ENCODE data around the gene TAS2R10. TPM values are rescaled to one million over a fixed set of nuclear protein-coding genes. Genes with fewer than 3 reads are reported as not detected.

TAS2R10 gene, protein sequence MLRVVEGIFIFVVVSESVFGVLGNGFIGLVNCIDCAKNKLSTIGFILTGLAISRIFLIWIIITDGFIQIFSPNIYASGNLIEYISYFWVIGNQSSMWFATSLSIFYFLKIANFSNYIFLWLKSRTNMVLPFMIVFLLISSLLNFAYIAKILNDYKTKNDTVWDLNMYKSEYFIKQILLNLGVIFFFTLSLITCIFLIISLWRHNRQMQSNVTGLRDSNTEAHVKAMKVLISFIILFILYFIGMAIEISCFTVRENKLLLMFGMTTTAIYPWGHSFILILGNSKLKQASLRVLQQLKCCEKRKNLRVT
- total RNA-seq: under 1 TPM in 2 of 4 donors, not detected in 2; 0.26 to 0.38 TPM

DNA sequence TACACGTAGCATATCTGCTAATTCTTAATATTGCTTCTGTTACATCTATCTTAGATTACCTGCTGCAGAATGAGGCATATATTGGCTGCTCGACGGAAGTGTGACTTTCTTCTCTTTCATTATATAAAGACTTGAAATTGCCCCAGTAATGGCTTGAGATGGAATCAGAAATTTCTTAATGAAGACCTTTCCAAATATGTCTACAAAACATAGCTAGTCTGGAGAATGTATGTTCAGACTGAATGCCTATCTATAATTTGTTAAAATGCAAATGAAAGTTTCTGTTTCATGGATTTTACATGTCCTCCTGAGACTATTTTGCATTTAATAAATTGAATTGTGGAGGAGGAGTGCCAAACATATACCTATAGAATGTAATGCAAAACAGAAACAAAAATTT is at the start of gene TAS2R10:
TAS2R10 (minus strand) TSS at position 101 of the 400 bp plus-strand sequence; CDS start at position 12, 89 bp downstream.
- no peaks in the 10 kb centered on the region for H3K9me3 ChIP-seq
- no peaks in the 10 kb centered on the region for H3K36me3 ChIP-seq
- no peak for DNase-seq
- no peak within 1 kb of the TSS for H3K4me3 ChIP-seq
- no peak for TF ChIP-seq POLR2A (IDR thresholded peaks at IDR 0.05)
- TF ChIP-seq, protein P1, sequence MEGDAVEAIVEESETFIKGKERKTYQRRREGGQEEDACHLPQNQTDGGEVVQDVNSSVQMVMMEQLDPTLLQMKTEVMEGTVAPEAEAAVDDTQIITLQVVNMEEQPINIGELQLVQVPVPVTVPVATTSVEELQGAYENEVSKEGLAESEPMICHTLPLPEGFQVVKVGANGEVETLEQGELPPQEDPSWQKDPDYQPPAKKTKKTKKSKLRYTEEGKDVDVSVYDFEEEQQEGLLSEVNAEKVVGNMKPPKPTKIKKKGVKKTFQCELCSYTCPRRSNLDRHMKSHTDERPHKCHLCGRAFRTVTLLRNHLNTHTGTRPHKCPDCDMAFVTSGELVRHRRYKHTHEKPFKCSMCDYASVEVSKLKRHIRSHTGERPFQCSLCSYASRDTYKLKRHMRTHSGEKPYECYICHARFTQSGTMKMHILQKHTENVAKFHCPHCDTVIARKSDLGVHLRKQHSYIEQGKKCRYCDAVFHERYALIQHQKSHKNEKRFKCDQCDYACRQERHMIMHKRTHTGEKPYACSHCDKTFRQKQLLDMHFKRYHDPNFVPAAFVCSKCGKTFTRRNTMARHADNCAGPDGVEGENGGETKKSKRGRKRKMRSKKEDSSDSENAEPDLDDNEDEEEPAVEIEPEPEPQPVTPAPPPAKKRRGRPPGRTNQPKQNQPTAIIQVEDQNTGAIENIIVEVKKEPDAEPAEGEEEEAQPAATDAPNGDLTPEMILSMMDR (IDR thresholded peaks at IDR 0.05): no peak
- intact Hi-C loops (cut with DNase I): no loop called here
- 86 to 87% methylated on average over 3 of the region's 3 CpGs for WGBS, 2 donors
- no peaks in the 10 kb centered on the region for H3K4me1 ChIP-seq
- no peaks in the 10 kb centered on the region for H3K27me3 ChIP-seq
- H3K27ac ChIP-seq: no peak within 1 kb of the TSS

DNA sequence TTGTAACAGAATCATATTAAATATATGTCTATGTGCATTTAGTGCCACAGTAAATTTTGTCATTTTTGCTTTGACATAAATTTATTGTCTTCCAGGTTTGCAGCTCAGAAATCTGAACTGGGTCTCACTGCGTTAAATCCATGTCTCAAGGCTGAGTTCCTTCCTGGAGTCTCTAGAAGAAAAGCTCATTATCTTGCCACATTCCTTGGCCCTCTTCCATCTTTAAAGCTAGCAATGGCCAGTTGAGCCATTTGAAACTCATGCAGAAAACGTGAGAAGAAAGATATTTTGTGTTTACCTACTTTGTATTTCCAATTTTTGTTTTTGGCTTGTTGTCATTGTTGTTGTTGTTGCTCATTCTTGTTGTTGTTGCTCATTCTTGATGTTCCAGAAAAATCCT is 47.2 kb upstream of the TAS2R10 start:
- TF ChIP-seq, protein P1 (IDR thresholded peaks at IDR 0.05): no peak
- TF ChIP-seq POLR2A (IDR thresholded peaks at IDR 0.05): no peak
- peaks cover 0 to 12% (median 0%) of the 10 kb centered on the region in 3 donors for H3K36me3 ChIP-seq
- intact Hi-C loops (cut with DNase I): no loop called here
- no peaks in the 10 kb centered on the region for H3K27me3 ChIP-seq
- no peak overlapping the region for H3K27ac ChIP-seq
- DNase-seq: no peak
- no peak overlapping the region for H3K4me3 ChIP-seq
- WGBS, 2 donors: 57 to 63% methylated on average over 2 of the region's 2 CpGs
- H3K4me1 ChIP-seq: no peaks in the 10 kb centered on the region
- no peaks in the 10 kb centered on the region for H3K9me3 ChIP-seq

DNA sequence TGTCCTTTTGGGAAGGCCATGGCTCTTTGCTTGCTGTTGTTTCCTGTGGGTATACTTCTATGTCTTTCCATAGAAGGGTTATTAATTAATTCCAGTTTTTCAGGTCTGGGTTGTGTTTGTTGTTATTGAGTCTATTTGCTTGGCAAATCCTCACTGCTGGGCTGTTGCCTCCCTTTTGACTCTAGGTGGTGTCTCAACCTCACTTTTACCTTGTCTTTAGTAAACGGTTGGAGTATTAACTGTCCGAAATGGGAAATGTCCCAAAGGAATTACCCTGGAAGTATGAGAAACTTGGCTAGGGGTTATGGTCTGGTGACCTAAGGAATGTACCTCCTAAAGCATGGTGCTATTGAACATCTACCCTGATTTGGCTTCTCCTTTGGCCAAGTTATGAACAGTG is 41.2 kb upstream of the TAS2R10 start:
- TF ChIP-seq POLR2A (IDR thresholded peaks at IDR 0.05): no peak
- TF ChIP-seq, protein P1 (IDR thresholded peaks at IDR 0.05): peak in 1 of 6 experiments; percentile 23
- DNase-seq: no peak

DNA sequence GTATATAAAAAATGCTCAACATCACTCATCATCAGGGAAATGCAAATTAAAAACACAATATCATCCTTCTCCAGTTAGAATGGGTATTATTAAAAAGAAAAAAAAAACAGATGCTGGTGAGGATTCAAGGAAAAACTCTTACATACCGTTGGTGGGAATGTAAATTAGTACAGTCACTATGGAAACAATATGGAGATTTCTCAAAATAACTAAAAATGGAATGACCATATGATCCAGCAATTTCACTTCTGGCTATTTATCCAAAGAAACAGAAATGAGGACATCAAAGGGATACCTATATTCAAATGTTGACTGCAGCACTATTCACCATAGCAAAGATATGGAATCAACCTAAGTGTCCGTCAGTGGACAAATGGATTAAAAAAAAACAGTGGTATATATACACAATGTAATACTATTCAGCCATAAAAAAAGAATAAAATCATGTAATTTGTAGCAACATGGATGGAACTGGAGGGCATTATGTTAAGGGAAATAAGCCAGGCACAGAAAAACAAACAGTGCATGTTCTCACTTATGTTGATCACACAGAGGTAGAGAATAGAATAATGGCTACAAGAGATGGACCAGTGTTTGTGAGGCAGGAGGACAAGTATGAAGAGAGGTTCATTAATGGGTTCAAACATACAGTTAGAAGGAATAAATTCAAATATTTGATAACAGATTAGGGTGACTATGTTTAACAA is 37.5 kb upstream of the TAS2R10 start:
- Histone ChIP-seq H3K9me3 (peaks cover 0 to 23% (median 0%) of the 10 kb centered on the region in 3 donors), H3K4me1 (no peaks in the 10 kb centered on the region), H3K27ac (no peak overlapping the region), H3K36me3 (peaks cover 0 to 4% (median 0%) of the 10 kb centered on the region in 3 donors), H3K4me3 (no peak overlapping the region), H3K27me3 (no peaks in the 10 kb centered on the region)
- DNase-seq: no peak
- WGBS, 2 donors: 80 to 88% methylated on average over 2 of the region's 2 CpGs
- intact Hi-C loops (cut with DNase I): no loop called here
- TF ChIP-seq, protein P1 (IDR thresholded peaks at IDR 0.05): no peak
- TF ChIP-seq POLR2A (IDR thresholded peaks at IDR 0.05): no peak

More for the DNA sequence above, 41.2 kb upstream of the TAS2R10 start:
- H3K27ac ChIP-seq: no peak overlapping the region
- no peak overlapping the region for H3K4me3 ChIP-seq
- WGBS, 2 donors: 92 to 94% methylated on average over 2 of the region's 2 CpGs
- H3K27me3 ChIP-seq: no peaks in the 10 kb centered on the region
- H3K36me3 ChIP-seq: no peaks in the 10 kb centered on the region
- intact Hi-C loops (cut with DNase I): no loop called here
- peaks cover 0 to 9% (median 0%) of the 10 kb centered on the region in 3 donors for H3K9me3 ChIP-seq
- no peaks in the 10 kb centered on the region for H3K4me1 ChIP-seq

DNA sequence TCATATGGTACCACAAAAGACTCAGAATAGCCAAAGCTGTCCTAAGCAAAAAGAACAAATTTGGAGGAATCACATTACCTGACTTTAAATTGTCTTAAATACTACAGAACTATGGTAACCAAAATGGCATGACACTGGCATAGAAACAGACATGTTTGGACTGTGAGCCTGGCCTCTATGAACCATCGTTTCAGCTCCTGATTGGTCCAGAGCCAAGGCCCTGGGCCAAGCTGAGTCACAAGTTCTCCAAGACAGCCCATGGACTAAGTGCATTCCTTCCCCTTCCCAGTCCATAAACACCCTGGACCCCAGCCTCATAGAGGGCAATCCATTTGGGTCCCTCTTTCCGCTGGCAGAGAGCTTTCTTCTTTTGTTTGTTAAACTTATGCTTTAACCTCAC is 35.2 kb upstream of the TAS2R10 start:
- no peak overlapping the region for H3K4me3 ChIP-seq
- H3K4me1 ChIP-seq: no peaks in the 10 kb centered on the region
- no peaks in the 10 kb centered on the region for H3K27me3 ChIP-seq
- peaks cover 0 to 12% (median 0%) of the 10 kb centered on the region in 3 donors for H3K36me3 ChIP-seq
- no peak for TF ChIP-seq POLR2A (IDR thresholded peaks at IDR 0.05)
- TF ChIP-seq, protein P1 (IDR thresholded peaks at IDR 0.05): no peak
- H3K9me3 ChIP-seq: peaks cover 0 to 26% (median 0%) of the 10 kb centered on the region in 3 donors
- intact Hi-C loops (cut with DNase I): no loop called here
- 67 to 80% methylated on average over 2 of the region's 2 CpGs for WGBS, 2 donors
- H3K27ac ChIP-seq: no peak overlapping the region
- no peak for DNase-seq

Measured in esophagus squamous epithelium (tissue), 5 donors.